MM.1S (cell line): ENCODE results near the gene TLE1.

Source experiments
- EZH2 ChIP-seq: fragments of 300-600 bp; sonication (generic); optimal IDR thresholded peaks from 2 replicates; pipeline ENCODE3; 2017; ENCODE audit warnings: low read depth, mild to moderate bottlenecking, antibody characterized with exemption, low read length, mixed read lengths
- TF ChIP-seq, protein P1 (sequence below): fragments of 300-600 bp; sonication (generic); IDR thresholded peaks from 2 replicates; pipeline ENCODE4 v1.5.1; 2016; ENCODE audit warnings: antibody characterized with exemption, low read length, mixed read lengths

DNA sequence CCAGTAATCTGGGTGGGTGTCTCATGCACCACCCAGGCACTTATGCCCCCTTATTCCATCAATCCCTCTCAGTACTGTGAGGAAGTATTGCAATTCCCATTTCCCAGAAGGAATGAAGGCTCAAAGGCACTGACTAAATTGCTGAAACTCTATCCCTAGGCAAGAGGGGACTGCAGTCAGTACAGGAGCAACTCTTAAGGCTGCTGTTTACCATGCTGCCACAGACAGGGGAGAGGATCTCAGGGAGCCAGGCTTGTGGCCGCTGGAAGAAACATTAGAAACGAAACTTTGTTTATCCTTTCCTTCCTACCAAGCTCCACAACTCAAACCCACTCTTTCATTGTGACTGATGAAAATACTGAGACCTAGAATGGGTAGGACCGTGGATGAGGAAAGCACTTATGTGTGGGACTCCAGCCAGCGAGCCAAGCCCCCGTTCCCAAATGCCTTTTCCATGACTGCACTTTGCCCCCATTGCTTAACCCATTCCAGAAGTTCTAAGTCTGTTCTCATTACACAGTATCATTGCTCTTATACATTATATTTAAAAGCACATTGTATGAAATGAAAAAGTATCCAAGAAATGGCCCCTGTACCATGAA, 54.3 kb downstream of the TLE1 start:
- TF ChIP-seq, protein P1, sequence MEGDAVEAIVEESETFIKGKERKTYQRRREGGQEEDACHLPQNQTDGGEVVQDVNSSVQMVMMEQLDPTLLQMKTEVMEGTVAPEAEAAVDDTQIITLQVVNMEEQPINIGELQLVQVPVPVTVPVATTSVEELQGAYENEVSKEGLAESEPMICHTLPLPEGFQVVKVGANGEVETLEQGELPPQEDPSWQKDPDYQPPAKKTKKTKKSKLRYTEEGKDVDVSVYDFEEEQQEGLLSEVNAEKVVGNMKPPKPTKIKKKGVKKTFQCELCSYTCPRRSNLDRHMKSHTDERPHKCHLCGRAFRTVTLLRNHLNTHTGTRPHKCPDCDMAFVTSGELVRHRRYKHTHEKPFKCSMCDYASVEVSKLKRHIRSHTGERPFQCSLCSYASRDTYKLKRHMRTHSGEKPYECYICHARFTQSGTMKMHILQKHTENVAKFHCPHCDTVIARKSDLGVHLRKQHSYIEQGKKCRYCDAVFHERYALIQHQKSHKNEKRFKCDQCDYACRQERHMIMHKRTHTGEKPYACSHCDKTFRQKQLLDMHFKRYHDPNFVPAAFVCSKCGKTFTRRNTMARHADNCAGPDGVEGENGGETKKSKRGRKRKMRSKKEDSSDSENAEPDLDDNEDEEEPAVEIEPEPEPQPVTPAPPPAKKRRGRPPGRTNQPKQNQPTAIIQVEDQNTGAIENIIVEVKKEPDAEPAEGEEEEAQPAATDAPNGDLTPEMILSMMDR, result no peak
- no peak for TF ChIP-seq EZH2
